Aorta (tissue), 5 donors: ENCODE results near the gene AQP12B. TPM values are rescaled to one million over a fixed set of nuclear protein-coding genes. Genes with fewer than 3 reads are reported as not detected.
"Not testable (repeated sequence)": the region's sequence is repeated elsewhere in the genome, so short reads cannot be mapped to it uniquely, and the experiment has no call there.

Experiments used
- ATAC-seq: fragments of 200-7000 bp; cut with Tn5 transposase; one replicate; pipeline ENCODE4 v1.9.1; 2022; ENCODE audit warnings: moderate library complexity; ENCODE audit not compliant: low FRiP score
- DNase-seq, 2 donors: peaks; one replicate each; pipeline ENCODE4 v3.0.0-alpha.2; 2020
- H3K27ac ChIP-seq, 2 donors: one replicate each; pipeline ENCODE4 v1.5.1; 2013; ENCODE audit warnings: low read length in 2 of 2, mild to moderate bottlenecking in 2 of 2, moderate library complexity in 2 of 2, control low read depth in 1 of 2, inconsistent platforms in 1 of 2, low read depth in 1 of 2
- H3K27me3 ChIP-seq, 2 donors: one replicate each; pipeline ENCODE4 v1.6.1; 2013; ENCODE audit warnings: control low read depth in 1 of 2, low read length in 1 of 2, mild to moderate bottlenecking in 1 of 2, moderate library complexity in 1 of 2; ENCODE audit not compliant: insufficient read depth in 2 of 2, control insufficient read depth in 1 of 2
- H3K36me3 ChIP-seq, 2 donors: one replicate each; pipeline ENCODE4 v1.6.1; 2013; ENCODE audit warnings: control low read depth in 1 of 2, low read length in 1 of 2, mild to moderate bottlenecking in 1 of 2; ENCODE audit not compliant: insufficient read depth in 2 of 2, control insufficient read depth in 1 of 2
- H3K4me1 ChIP-seq, 2 donors: one replicate each; pipeline ENCODE4 v1.6.1; 2013; ENCODE audit warnings: low read length in 2 of 2, control low read depth in 1 of 2, mild to moderate bottlenecking in 1 of 2, moderate library complexity in 1 of 2; ENCODE audit not compliant: insufficient read depth in 2 of 2, control insufficient read depth in 1 of 2
- H3K4me3 ChIP-seq, 2 donors: one replicate each; pipeline ENCODE4 v1.5.1; 2013; ENCODE audit warnings: low read length in 2 of 2, control low read depth in 1 of 2, mild to moderate bottlenecking in 1 of 2
- H3K9me3 ChIP-seq: one replicate; pipeline ENCODE4 v1.6.1; 2013; ENCODE audit warnings: mild to moderate bottlenecking, low read length; ENCODE audit not compliant: control insufficient read depth
- WGBS, 2 donors: extraction: QIAGEN DNeasy Blood & Tissue Kit; methylation state at CpG; one replicate each; pipeline ENCODE4 v1.1.7; 2013; 5-methylcytosine and 5-hydroxymethylcytosine counted together
- intact Hi-C, 2 donors: fragments of 100-400 bp; cut with DNase I; formaldehyde crosslinking; loops; one replicate each; pipeline versions ENCODE4 v1.14.2 to v1.15.0; 2022
- polyA plus RNA-seq, 2 donors: library from polyadenylated mRNA; stranded (reverse); fragments of 200-250 nt; gene quantifications; one replicate each; pipeline ENCODE4 v1.2.3, GENCODE V29; 2013
- total RNA-seq, 2 donors: library from RNA; stranded (reverse); fragmentation: NEBNext Ultra II Directional; extraction: Animal tissue kit (Norgen Biotek cat#: 25700); gene quantifications; one replicate each; pipeline ENCODE4 v1.2.1, GENCODE V29; 2021
- donor health status: healthy with polysubstance abuse.
- donor health status: Bipolar disorder and iron deficiency.
- donor health status: DM: no; HTN: no; CAD: no.
- donor health status: DM: no; HTN: no; CAD: no.
- donor health status: DM: yes; HTN: yes; CAD: no.

Gene AQP12B
- total and polyA plus RNA-seq, 4 donors, result 0.38 TPM; not detected in 3

GRCh38 chr2:240670950-240671349 is 11.7 kb downstream of the AQP12B start:
- ATAC-seq (no peak), DNase-seq (no peak)
- Histone ChIP-seq H3K9me3 (no peaks in the 10 kb centered on the region), H3K36me3 (no peaks in the 10 kb centered on the region), H3K27ac (no peak overlapping the region), H3K4me1 (no peaks in the 10 kb centered on the region), H3K4me3 (no peak overlapping the region), H3K27me3 (no peaks in the 10 kb centered on the region)
- WGBS, 2 donors, result 77% methylated on average over 4 of the region's 4 CpGs
- intact Hi-C loops, result no loop called here

GRCh38 chr2:240670402-240670801 is 12.3 kb downstream of the AQP12B start:
- Histone ChIP-seq H3K36me3 (no peaks in the 10 kb centered on the region), H3K9me3 (no peaks in the 10 kb centered on the region), H3K4me3 (no peak overlapping the region), H3K27me3 (no peaks in the 10 kb centered on the region), H3K4me1 (no peaks in the 10 kb centered on the region), H3K27ac (no peak overlapping the region)
- intact Hi-C loops, result no loop called here
- WGBS, 2 donors, result 69 to 72% methylated on average over 7 of the region's 7 CpGs
- ATAC-seq (no peak), DNase-seq (no peak)

GRCh38 chr2:240664622-240665021 is 18.1 kb downstream of the AQP12B start:
- no peak for ATAC-seq

DNA sequence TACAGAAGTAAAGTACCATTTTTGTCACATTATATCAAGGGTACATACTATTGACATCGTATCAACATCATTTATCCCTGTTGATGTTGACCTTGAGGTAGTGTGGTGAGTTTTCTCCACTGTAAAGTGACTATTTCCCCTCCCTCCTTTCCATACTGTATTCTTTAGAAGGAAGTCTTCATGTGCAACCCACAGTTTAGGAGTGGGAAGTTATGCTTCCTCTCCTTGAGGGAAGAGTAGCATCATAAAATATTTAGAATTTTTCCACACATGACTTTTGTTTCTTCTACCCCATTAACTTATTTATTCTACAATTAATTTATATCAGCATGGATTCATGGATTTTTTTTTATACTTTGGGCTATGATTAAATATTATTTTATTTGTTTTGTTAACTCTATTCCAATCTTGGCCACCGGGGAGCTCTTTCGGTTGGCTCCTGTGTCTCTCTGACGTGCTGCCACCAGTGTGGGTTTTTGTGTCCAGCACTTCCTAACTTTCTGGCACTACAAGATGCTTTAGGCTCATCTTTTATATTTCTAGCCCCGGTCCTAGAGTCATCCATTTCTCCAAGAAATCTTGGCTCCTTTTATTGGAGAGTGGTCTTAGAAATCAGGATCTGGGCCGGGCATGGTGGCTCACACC is 19.0 kb downstream of the AQP12B start:
- Histone ChIP-seq H3K27ac (no peak overlapping the region), H3K9me3 (peaks cover 4% of the 10 kb centered on the region), H3K27me3 (peaks cover 0 to 4% of the 10 kb centered on the region in 2 donors), H3K4me3 (no peak overlapping the region), H3K36me3 (no peaks in the 10 kb centered on the region), H3K4me1 (no peaks in the 10 kb centered on the region)
- no peak for ATAC-seq
- WGBS, 2 donors, result 76 to 78% methylated on average over 6 of the region's 6 CpGs
- intact Hi-C loops, result no loop called here
- DNase-seq, result no peak

More at GRCh38 chr2:240664622-240665021, 18.1 kb downstream of the AQP12B start:
- Histone ChIP-seq H3K9me3 (peaks cover 4% of the 10 kb centered on the region), H3K4me1 (no peaks in the 10 kb centered on the region), H3K27ac (no peak overlapping the region), H3K27me3 (peaks cover 0 to 4% of the 10 kb centered on the region in 2 donors), H3K4me3 (no peak overlapping the region), H3K36me3 (no peaks in the 10 kb centered on the region)
- DNase-seq, result no peak
- intact Hi-C loops, result no loop called here
- 73 to 81% methylated on average over 1 of the region's 1 CpG for WGBS, 2 donors

- peaks cover 0 to 4% of the 10 kb centered on the region in 2 donors for H3K27me3 ChIP-seq
- H3K36me3 ChIP-seq, result no peaks in the 10 kb centered on the region
- H3K27ac ChIP-seq, result no peak overlapping the region
- peaks cover 4% of the 10 kb centered on the region for H3K9me3 ChIP-seq
- DNase-seq (no peak), ATAC-seq (no peak)
- intact Hi-C loops, result no loop called here
- 85% methylated on average over 3 of the region's 3 CpGs for WGBS, 2 donors
- H3K4me1 ChIP-seq, result no peaks in the 10 kb centered on the region
- no peak overlapping the region for H3K4me3 ChIP-seq
Observed at GRCh38 chr2:240662681-240663080, 20.0 kb downstream of the AQP12B start.

DNA sequence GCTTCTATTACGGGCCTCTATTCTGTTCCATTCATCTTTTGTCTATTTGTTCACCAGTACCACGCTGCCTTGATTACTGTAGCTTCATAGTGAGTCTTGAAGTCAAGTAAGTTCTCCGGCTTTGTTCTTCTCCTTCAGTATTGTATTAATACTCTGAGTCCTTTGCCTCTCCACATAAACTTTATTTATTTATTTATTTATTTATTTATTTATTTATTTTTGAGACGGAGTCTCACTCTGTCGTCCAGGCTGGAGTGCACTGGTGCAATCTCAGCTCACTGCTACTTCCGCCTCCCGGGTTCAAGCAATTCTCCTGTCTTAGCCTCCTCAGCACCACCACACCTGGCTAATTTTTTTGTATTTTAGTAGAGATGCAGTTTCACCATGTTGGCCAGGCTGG is 22.8 kb downstream of the AQP12B start:
- H3K4me1 ChIP-seq, H3K4me3 ChIP-seq, H3K27me3 ChIP-seq, DNase-seq, intact Hi-C loops, H3K27ac ChIP-seq, ATAC-seq, H3K36me3 ChIP-seq, H3K9me3 ChIP-seq: not testable (repeated sequence)
- 91 to 92% methylated on average over 7 of the region's 7 CpGs for WGBS, 2 donors

DNA sequence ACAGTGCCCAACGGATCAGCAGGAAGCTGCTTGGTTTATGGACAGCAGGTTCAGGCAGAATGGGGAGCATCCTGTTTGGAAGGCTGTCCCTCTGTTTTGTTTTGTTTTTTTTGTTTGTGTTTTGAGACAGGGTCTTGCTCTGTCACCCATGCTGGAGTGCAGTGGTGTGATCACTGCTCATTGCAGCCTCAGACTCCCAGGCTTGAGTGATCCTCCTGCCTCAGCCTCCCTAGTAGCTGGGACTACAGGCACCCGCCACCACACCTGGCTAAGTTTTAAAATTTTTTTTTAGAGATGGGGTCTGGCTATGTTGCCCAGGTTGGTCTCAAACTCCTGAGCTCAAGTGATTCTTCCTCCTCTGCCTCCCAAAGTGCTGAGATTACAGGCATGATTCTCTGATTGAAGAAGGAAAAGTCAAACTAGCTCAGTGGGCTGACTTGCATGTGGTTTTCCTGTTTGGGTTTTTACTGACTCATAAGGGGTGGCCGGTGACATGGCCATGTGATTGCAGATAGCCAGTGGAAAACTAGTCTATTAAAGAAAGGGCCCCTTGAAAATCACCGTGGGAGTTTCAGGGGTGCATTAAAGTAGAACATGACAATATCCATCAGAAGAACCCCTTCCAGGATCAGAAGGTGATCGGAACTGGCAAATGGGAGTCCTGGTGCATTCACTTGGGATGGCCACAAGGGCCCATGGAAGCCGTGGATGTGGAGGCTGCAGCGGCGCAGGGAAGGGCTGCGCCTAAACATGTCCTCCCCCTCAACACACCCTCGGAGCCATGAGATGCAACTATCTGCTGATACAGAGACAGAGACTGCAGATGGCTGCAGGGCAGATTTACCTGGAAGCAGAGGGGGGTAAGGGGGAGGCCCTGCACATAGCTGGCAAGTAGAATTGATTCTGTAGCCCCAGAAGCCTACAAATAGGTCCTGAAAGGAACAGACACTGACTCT is 26.5 kb downstream of the AQP12B start:
- Histone ChIP-seq H3K4me3 (no peak overlapping the region), H3K36me3 (no peaks in the 10 kb centered on the region), H3K27ac (no peak overlapping the region), H3K27me3 (no peaks in the 10 kb centered on the region), H3K9me3 (peaks cover 2% of the 10 kb centered on the region), H3K4me1 (no peaks in the 10 kb centered on the region)
- DNase-seq (peak in 1 of 2 donors; percentile 61), ATAC-seq (no peak)
- WGBS, 2 donors, result 75 to 80% methylated on average over 10 of the region's 10 CpGs
- intact Hi-C loops, result no loop called here

- ATAC-seq (no peak), DNase-seq (no peak)
- Histone ChIP-seq H3K27ac (no peak overlapping the region), H3K4me3 (no peak overlapping the region), H3K9me3 (no peaks in the 10 kb centered on the region), H3K36me3 (no peaks in the 10 kb centered on the region), H3K4me1 (no peaks in the 10 kb centered on the region), H3K27me3 (no peaks in the 10 kb centered on the region)
- intact Hi-C loops, result no loop called here
- WGBS, 2 donors, result 83 to 85% methylated on average over 3 of the region's 3 CpGs
Observed at GRCh38 chr2:240651185-240651584, 31.5 kb downstream of the AQP12B start.
